GM23338 (cell line): ENCODE measurements around the gene KCNJ6. TPM values are rescaled to one million over a fixed set of nuclear protein-coding genes. Genes with fewer than 3 reads are reported as not detected.

ENCODE experiments used
- ATAC-seq: fragments of 200-7000 bp; cut with Tn5 transposase; 3 replicates; pipeline ENCODE4 v1.9.1; 2020
- DNase-seq: peaks from one replicate; pipeline ENCODE4 v3.0.0-alpha.2; 2015; ENCODE audit warnings: low spot score
- H2AFZ ChIP-seq: fragments of 200-600 bp; sonication (generic); 2 replicates; pipeline ENCODE4 v1.8.0; 2016; ENCODE audit warnings: antibody characterized with exemption, mild to moderate bottlenecking, moderate library complexity
- H3F3A ChIP-seq: fragments of 200-600 bp; sonication (generic); replicated peaks from 2 replicates; pipeline ENCODE4 v1.8.0; 2017; ENCODE audit warnings: antibody characterized with exemption, mixed run types, low read depth
- H3K27ac ChIP-seq: fragments of 200-600 bp; sonication (generic); 2 replicates; pipeline ENCODE4 v1.6.1; 2016; ENCODE audit warnings: low read depth
- H3K27me3 ChIP-seq: fragments of 200-600 bp; sonication (generic); 2 replicates; pipeline ENCODE4 v1.8.0; 2016; ENCODE audit warnings: mild to moderate bottlenecking, mixed run types, moderate library complexity; ENCODE audit not compliant: insufficient read depth
- H3K36me3 ChIP-seq: fragments of 200-600 bp; sonication (generic); 2 replicates; pipeline ENCODE4 v1.8.0; 2016; ENCODE audit warnings: mild to moderate bottlenecking; ENCODE audit not compliant: insufficient read depth
- H3K4me1 ChIP-seq: fragments of 200-600 bp; sonication (generic); 2 replicates; pipeline ENCODE4 v1.8.0; 2016; ENCODE audit warnings: mild to moderate bottlenecking, moderate library complexity; ENCODE audit not compliant: insufficient read depth
- H3K4me2 ChIP-seq: fragments of 200-600 bp; sonication (generic); 2 replicates; pipeline ENCODE4 v1.7.1; 2017; ENCODE audit warnings: mixed run types
- H3K4me3 ChIP-seq: fragments of 200-600 bp; sonication (generic); 2 replicates; pipeline ENCODE4 v1.6.1; 2016; ENCODE audit warnings: mixed run types
- H3K79me2 ChIP-seq: fragments of 200-600 bp; sonication (generic); replicated peaks from 2 replicates; pipeline ENCODE4 v1.8.0; 2017; ENCODE audit warnings: mild to moderate bottlenecking; ENCODE audit not compliant: insufficient read depth
- H3K9me2 ChIP-seq: fragments of 200-600 bp; sonication (generic); 2 replicates; pipeline ENCODE4 v1.8.0; 2017; ENCODE audit not compliant: insufficient read depth
- H4K20me1 ChIP-seq: fragments of 200-600 bp; sonication (generic); replicated peaks from 2 replicates; pipeline ENCODE4 v1.8.0; 2017; ENCODE audit warnings: mild to moderate bottlenecking; ENCODE audit not compliant: insufficient read depth
- H3K27ac Mint-ChIP-seq: 2 replicates; pipeline ENCODE4 v1.8.0; 2020; ENCODE audit warnings: inconsistent platforms, mild to moderate bottlenecking, moderate library complexity, mixed read lengths
- H3K27me3 Mint-ChIP-seq: 3 replicates; pipeline ENCODE4 v1.8.0; 2022; ENCODE audit warnings: low read depth, mild to moderate bottlenecking, moderate library complexity, mixed read lengths, inconsistent platforms; ENCODE audit not compliant: insufficient read depth, poor library complexity
- H3K36me3 Mint-ChIP-seq: 3 replicates; pipeline ENCODE4 v1.8.0; 2021; ENCODE audit warnings: low read depth, mild to moderate bottlenecking, inconsistent platforms, moderate library complexity, mixed read lengths
- H3K4me1 Mint-ChIP-seq: 3 replicates; pipeline ENCODE4 v1.8.0; 2020; ENCODE audit warnings: mild to moderate bottlenecking, inconsistent platforms, mixed read lengths
- H3K4me3 Mint-ChIP-seq: 3 replicates; pipeline ENCODE4 v1.8.0; 2021; ENCODE audit warnings: moderate library complexity, mild to moderate bottlenecking, inconsistent platforms, mixed read lengths
- H3K9me3 Mint-ChIP-seq: 3 replicates; pipeline ENCODE4 v1.8.0; 2020; ENCODE audit warnings: moderate library complexity, mild to moderate bottlenecking, inconsistent platforms, mixed read lengths
- CREB1 ChIP-seq: fragments of 250-450 bp; sonication (Bioruptor Pico); IDR thresholded peaks from 2 replicates; pipeline ENCODE4 v1.5.0; 2020; ENCODE audit warnings: low read depth, mild to moderate bottlenecking, moderate library complexity
- CTCF ChIP-seq, 2 experiments: fragments of 200-600 bp in 1 of 2; sonication (generic) in 1 of 2; conservative IDR thresholded peaks; 2 replicates each; pipeline versions ENCODE4 v1.5.1 to v1.6.1; 2016 to 2017; ENCODE audit warnings: antibody characterized with exemption in 2 of 2, low read depth in 2 of 2, mild to moderate bottlenecking in 2 of 2, moderate library complexity in 1 of 2
- ETS1 ChIP-seq: IDR thresholded peaks from 2 replicates; pipeline ENCODE4 v1.6.1; 2016; ENCODE audit warnings: antibody characterized with exemption
- EZH2 ChIP-seq: fragments of 200-600 bp; sonication (generic); IDR thresholded peaks from one replicate; pipeline ENCODE4 v1.8.0; 2017; ENCODE audit warnings: antibody characterized with exemption, mild to moderate bottlenecking, low read depth; ENCODE audit not compliant: unreplicated experiment
- EZH2phosphoT487 ChIP-seq: fragments of 200-600 bp; sonication (generic); IDR thresholded peaks from one replicate; pipeline ENCODE4 v1.8.1; 2018; ENCODE audit warnings: antibody characterized with exemption; ENCODE audit not compliant: unreplicated experiment
- JUNB ChIP-seq: IDR thresholded peaks from one replicate; pipeline ENCODE4 v1.6.1; 2016; ENCODE audit warnings: antibody characterized with exemption; ENCODE audit not compliant: unreplicated experiment
- POLR2AphosphoS5 ChIP-seq: IDR thresholded peaks from 2 replicates; pipeline ENCODE4 v1.6.1; 2016; ENCODE audit warnings: antibody characterized with exemption, low read depth
- REST ChIP-seq: IDR thresholded peaks from one replicate; pipeline ENCODE4 v1.6.1; 2018; ENCODE audit warnings: antibody characterized with exemption; ENCODE audit not compliant: unreplicated experiment
- STAT1 ChIP-seq: IDR thresholded peaks from one replicate; pipeline ENCODE4 v1.6.1; 2016; ENCODE audit warnings: antibody characterized with exemption; ENCODE audit not compliant: unreplicated experiment
- ZNF331 ChIP-seq: fragments of 250-450 bp; sonication (Bioruptor Pico); IDR thresholded peaks from 2 replicates; pipeline ENCODE4 v1.5.0; 2020; ENCODE audit warnings: low read depth, mild to moderate bottlenecking, moderate library complexity
- polyA plus RNA-seq: library from polyadenylated mRNA; unstranded; fragments of >200 nt; fragmentation: Nextera tagmentation; extraction: Ambion mirVana; gene quantifications from 2 replicates; pipeline ENCODE4 v1.2.1, GENCODE V29; 2016
- total RNA-seq: library from RNA; depleted of rRNA; stranded (reverse); fragments of >200 nt; shearing (Covaris generic); gene quantifications from 2 replicates; pipeline ENCODE4 v1.2.3, GENCODE V29; 2014

Gene KCNJ6
- total and polyA plus RNA-seq, 2 experiments from 2014 or later: 0.48 to 0.52 TPM

GRCh38 chr21:37817242-37817641 is 99.0 kb downstream of the KCNJ6 start:
- Mint-ChIP-seq H3K27ac (no peak overlapping the region), H3K4me1 (peaks cover 26% of the 10 kb centered on the region), H3K27me3 (peaks cover 5% of the 10 kb centered on the region), H3K9me3 (peaks cover 8% of the 10 kb centered on the region), H3K36me3 (no peaks in the 10 kb centered on the region), H3K4me3 (no peak overlapping the region)
- TF ChIP-seq STAT1 (no peak), ZNF331 (CRISPR knock-in tag) (no peak), POLR2AphosphoS5 (no peak), EZH2phosphoT487 (no peak), REST (no peak), CTCF (conservative IDR thresholded peaks at IDR 0.05; ENCODE audit: low read depth in 2 of 2) (no peak), EZH2 (no peak), ETS1 (no peak)
- Histone ChIP-seq H4K20me1 (no peaks in the 10 kb centered on the region), H3F3A (no peaks in the 10 kb centered on the region), H3K27me3 (no peaks in the 10 kb centered on the region), H3K79me2 (no peaks in the 10 kb centered on the region), H3K9me2 (no peaks in the 10 kb centered on the region), H3K4me1 (peaks cover 30% of the 10 kb centered on the region), H3K4me2 (no peak overlapping the region), H2AFZ (no peak overlapping the region), H3K27ac (no peak overlapping the region), H3K36me3 (no peaks in the 10 kb centered on the region), H3K4me3 (no peak overlapping the region)
- no peak for DNase-seq
- no peak for ATAC-seq

GRCh38 chr21:37815893-37816292 is 100.4 kb downstream of the KCNJ6 start:
- Mint-ChIP-seq H3K27ac (no peak overlapping the region), H3K4me3 (no peak overlapping the region), H3K9me3 (peaks cover 8% of the 10 kb centered on the region), H3K4me1 (peaks cover 26% of the 10 kb centered on the region), H3K36me3 (no peaks in the 10 kb centered on the region), H3K27me3 (peaks cover 5% of the 10 kb centered on the region)
- no peaks in the 10 kb centered on the region for H3K9me2 ChIP-seq
- H3K27ac ChIP-seq: no peak overlapping the region
- H4K20me1 ChIP-seq: no peaks in the 10 kb centered on the region
- H3K4me2 ChIP-seq: no peak overlapping the region
- H3K79me2 ChIP-seq: no peaks in the 10 kb centered on the region
- H3K36me3 ChIP-seq: no peaks in the 10 kb centered on the region
- no peaks in the 10 kb centered on the region for H3F3A ChIP-seq
- H3K27me3 ChIP-seq: no peaks in the 10 kb centered on the region
- no peak overlapping the region for H2AFZ ChIP-seq
- DNase-seq (no peak), ATAC-seq (no peak)
- H3K4me1 ChIP-seq: peaks cover 30% of the 10 kb centered on the region
- no peak overlapping the region for H3K4me3 ChIP-seq
- no peak for TF ChIP-seq POLR2AphosphoS5
- no peak for TF ChIP-seq REST
- no peak for TF ChIP-seq EZH2
- no peak for TF ChIP-seq STAT1
- no peak for TF ChIP-seq CREB1 (CRISPR knock-in tag)
- TF ChIP-seq JUNB: no peak
- no peak for TF ChIP-seq CTCF (conservative IDR thresholded peaks at IDR 0.05; ENCODE audit: low read depth in 2 of 2)
